Activated naive CD8-positive, alpha-beta T cell treated with anti-CD3 and anti-CD28 coated beads, Interleukin-2, amount 50 U/mL, for 24 hours (primary cell): Measurements from ENCODE around the gene C19orf47.

Source experiments
- ATAC-seq: fragments of 150-1000 bp; cut with Tn5 transposase; one replicate; pipeline ENCODE4 v1.10.0; 2021
- DNase-seq: peaks from one replicate; pipeline ENCODE4 v3.0.0; 2021
- H3K27ac Mint-ChIP-seq: one replicate; pipeline ENCODE4 v1.8.0; 2021; ENCODE audit warnings: mild to moderate bottlenecking, mixed read lengths
- H3K27me3 Mint-ChIP-seq: one replicate; pipeline ENCODE4 v1.8.0; 2021; ENCODE audit warnings: mixed read lengths
- H3K36me3 Mint-ChIP-seq: one replicate; pipeline ENCODE4 v1.8.0; 2021; ENCODE audit warnings: low read depth, mixed read lengths
- H3K4me1 Mint-ChIP-seq: one replicate; pipeline ENCODE4 v1.8.0; 2021; ENCODE audit warnings: mixed read lengths
- H3K4me3 Mint-ChIP-seq: one replicate; pipeline ENCODE4 v1.8.0; 2021; ENCODE audit warnings: mild to moderate bottlenecking, moderate library complexity, mixed read lengths
- H3K9me3 Mint-ChIP-seq: one replicate; pipeline ENCODE4 v1.8.0; 2021; ENCODE audit warnings: mixed read lengths

Gene C19orf47

GRCh38 chr19:40365613-40366401 lies 17.6 kb upstream of the C19orf47 start:
- Mint-ChIP-seq H3K9me3 (no peaks in the 10 kb centered on the region), H3K27ac (no peak overlapping the region), H3K27me3 (no peaks in the 10 kb centered on the region), H3K36me3 (peaks cover 2% of the 10 kb centered on the region), H3K4me1 (peaks cover 13% of the 10 kb centered on the region), H3K4me3 (peak overlapping the region; percentile 39)
- DNase-seq (peak; percentile 71), ATAC-seq (peak; percentile 44)

- Mint-ChIP-seq H3K4me1 (peaks cover 15% of the 10 kb centered on the region), H3K27me3 (no peaks in the 10 kb centered on the region), H3K4me3 (peak overlapping the region; percentile 39), H3K9me3 (no peaks in the 10 kb centered on the region), H3K27ac (no peak overlapping the region), H3K36me3 (peaks cover 5% of the 10 kb centered on the region)
- DNase-seq (no peak), ATAC-seq (no peak)
Observed at GRCh38 chr19:40365010-40365409, 16.8 kb upstream of the C19orf47 start.

GRCh38 chr19:40363069-40363468 lies 14.9 kb upstream of the C19orf47 start:
- DNase-seq (no peak), ATAC-seq (no peak)
- H3K4me3 Mint-ChIP-seq: no peak overlapping the region
- peaks cover 16% of the 10 kb centered on the region for H3K4me1 Mint-ChIP-seq
- no peaks in the 10 kb centered on the region for H3K27me3 Mint-ChIP-seq
- H3K27ac Mint-ChIP-seq: no peak overlapping the region
- no peaks in the 10 kb centered on the region for H3K9me3 Mint-ChIP-seq
- H3K36me3 Mint-ChIP-seq: peaks cover 6% of the 10 kb centered on the region

GRCh38 chr19:40362160-40362559 lies 14.0 kb upstream of the C19orf47 start:
- Mint-ChIP-seq H3K4me3 (no peak overlapping the region), H3K9me3 (no peaks in the 10 kb centered on the region), H3K4me1 (peaks cover 23% of the 10 kb centered on the region), H3K36me3 (peaks cover 6% of the 10 kb centered on the region), H3K27ac (no peak overlapping the region), H3K27me3 (no peaks in the 10 kb centered on the region)
- no peak for ATAC-seq
- no peak for DNase-seq

GRCh38 chr19:40360708-40361241 lies 12.6 kb upstream of the C19orf47 start:
- Mint-ChIP-seq H3K27me3 (no peaks in the 10 kb centered on the region), H3K36me3 (peaks cover 7% of the 10 kb centered on the region), H3K9me3 (no peaks in the 10 kb centered on the region), H3K27ac (no peak overlapping the region), H3K4me3 (no peak overlapping the region), H3K4me1 (peaks cover 28% of the 10 kb centered on the region)
- DNase-seq (no peak), ATAC-seq (no peak)

- no peak overlapping the region for H3K27ac Mint-ChIP-seq
- no peak overlapping the region for H3K4me3 Mint-ChIP-seq
- H3K4me1 Mint-ChIP-seq: peaks cover 25% of the 10 kb centered on the region
- H3K36me3 Mint-ChIP-seq: peaks cover 7% of the 10 kb centered on the region
- no peaks in the 10 kb centered on the region for H3K9me3 Mint-ChIP-seq
- no peaks in the 10 kb centered on the region for H3K27me3 Mint-ChIP-seq
- DNase-seq (no peak), ATAC-seq (no peak)
Observed at GRCh38 chr19:40360020-40360707, 12.0 kb upstream of the C19orf47 start.

- Mint-ChIP-seq H3K27ac (no peak overlapping the region), H3K36me3 (peaks cover 7% of the 10 kb centered on the region), H3K9me3 (no peaks in the 10 kb centered on the region), H3K4me1 (peaks cover 20% of the 10 kb centered on the region), H3K4me3 (no peak overlapping the region), H3K27me3 (no peaks in the 10 kb centered on the region)
- DNase-seq: no peak
- peak; percentile 40 for ATAC-seq
Observed at GRCh38 chr19:40358773-40359172, 10.6 kb upstream of the C19orf47 start.

- H3K27ac Mint-ChIP-seq: no peak overlapping the region
Observed at GRCh38 chr19:40357640-40358039, 9.4 kb upstream of the C19orf47 start.

GRCh38 chr19:40356681-40357595 lies 8.7 kb upstream of the C19orf47 start:
- Mint-ChIP-seq H3K9me3 (no peaks in the 10 kb centered on the region), H3K4me1 (peaks cover 15% of the 10 kb centered on the region), H3K27ac (no peak overlapping the region), H3K4me3 (no peak overlapping the region), H3K36me3 (peaks cover 7% of the 10 kb centered on the region), H3K27me3 (no peaks in the 10 kb centered on the region)
- ATAC-seq (no peak), DNase-seq (no peak)

More at GRCh38 chr19:40357640-40358039, 9.4 kb upstream of the C19orf47 start:
- DNase-seq: no peak
- no peak for ATAC-seq
- no peak overlapping the region for H3K4me3 Mint-ChIP-seq
- H3K27me3 Mint-ChIP-seq: no peaks in the 10 kb centered on the region
- H3K36me3 Mint-ChIP-seq: peaks cover 7% of the 10 kb centered on the region
- no peaks in the 10 kb centered on the region for H3K9me3 Mint-ChIP-seq
- peaks cover 17% of the 10 kb centered on the region for H3K4me1 Mint-ChIP-seq

- peaks cover 7% of the 10 kb centered on the region for H3K36me3 Mint-ChIP-seq
- no peak overlapping the region for H3K27ac Mint-ChIP-seq
- H3K27me3 Mint-ChIP-seq: no peaks in the 10 kb centered on the region
- H3K4me1 Mint-ChIP-seq: peaks cover 17% of the 10 kb centered on the region
- ATAC-seq (no peak), DNase-seq (no peak)
- H3K4me3 Mint-ChIP-seq: no peak overlapping the region
- no peaks in the 10 kb centered on the region for H3K9me3 Mint-ChIP-seq
Observed at GRCh38 chr19:40355975-40356680, 7.9 kb upstream of the C19orf47 start.

- Mint-ChIP-seq H3K36me3 (peaks cover 3% of the 10 kb centered on the region), H3K27ac (peak overlapping the region; percentile 86), H3K4me1 (peaks cover 25% of the 10 kb centered on the region), H3K27me3 (peaks cover 2% of the 10 kb centered on the region), H3K4me3 (peak overlapping the region; percentile 87), H3K9me3 (no peaks in the 10 kb centered on the region)
- DNase-seq (no peak), ATAC-seq (no peak)
Observed at GRCh38 chr19:40348961-40349507, 837 bp upstream of the C19orf47 start.

- DNase-seq (no peak), ATAC-seq (no peak)
- Mint-ChIP-seq H3K4me3 (no peak overlapping the region), H3K27ac (no peak overlapping the region), H3K27me3 (peaks cover 2% of the 10 kb centered on the region), H3K36me3 (peaks cover 8% of the 10 kb centered on the region), H3K9me3 (no peaks in the 10 kb centered on the region), H3K4me1 (peaks cover 17% of the 10 kb centered on the region)
Observed at GRCh38 chr19:40344422-40344821, 3.8 kb downstream of the C19orf47 start.

- Mint-ChIP-seq H3K9me3 (no peaks in the 10 kb centered on the region), H3K27ac (no peak overlapping the region), H3K4me3 (no peak overlapping the region), H3K36me3 (peaks cover 8% of the 10 kb centered on the region), H3K27me3 (no peaks in the 10 kb centered on the region), H3K4me1 (peaks cover 7% of the 10 kb centered on the region)
- ATAC-seq (no peak), DNase-seq (no peak)
Observed at GRCh38 chr19:40342644-40343311, 5.4 kb downstream of the C19orf47 start.
